Measurements from ENCODE around the gene CNKSR2.

Gene CNKSR2

GRCh38 chrX:21638311-21638710 is 264.1 kb downstream of the CNKSR2 start:
- no peak overlapping the region for H2AFZ ChIP-seq (ENCODE audit: low read depth, low read length, severe bottlenecking)
- H4K20me1 ChIP-seq (ENCODE audit: low read depth, low read length), result no peaks in the 10 kb centered on the region
- no peaks in the 10 kb centered on the region for H3F3A ChIP-seq (ENCODE audit: insufficient read depth)
- no peak overlapping the region for H3K27ac ChIP-seq (ENCODE audit: low read depth, low read length)
- no peaks in the 10 kb centered on the region for H3K27me3 ChIP-seq (ENCODE audit: low read length)
- H3K9me3 ChIP-seq (ENCODE audit: insufficient read depth, low read length), result no peaks in the 10 kb centered on the region
- no peaks in the 10 kb centered on the region for H3K36me3 ChIP-seq (ENCODE audit: low read length)
- H3K79me2 ChIP-seq (ENCODE audit: insufficient read depth, low read length), result no peaks in the 10 kb centered on the region
- TF ChIP-seq CTCF (IDR thresholded peaks at IDR 0.05; ENCODE audit: insufficient read depth, low read length, poor library complexity, severe bottlenecking) (no peak), EZH2phosphoT487 (conservative IDR thresholded peaks at IDR 0.05; ENCODE audit: low read length) (no peak)
- no peaks in the 10 kb centered on the region for H3K9me2 ChIP-seq (replicated peaks; ENCODE audit: insufficient read depth, low read length)
- H3K4me3 ChIP-seq (ENCODE audit: insufficient read depth, low read length, poor library complexity, severe bottlenecking), result no peak overlapping the region
- H3K4me2 ChIP-seq (ENCODE audit: low read depth, low read length, poor library complexity, severe bottlenecking), result no peak overlapping the region
- no peak overlapping the region for H3K9ac ChIP-seq (ENCODE audit: low read length)

- Histone ChIP-seq H3K4me2 (ENCODE audit: low read depth, low read length, poor library complexity, severe bottlenecking) (no peak overlapping the region), H3K9me2 (replicated peaks; ENCODE audit: insufficient read depth, low read length) (no peaks in the 10 kb centered on the region), H3K9ac (ENCODE audit: low read length) (no peak overlapping the region), H3K79me2 (ENCODE audit: insufficient read depth, low read length) (no peaks in the 10 kb centered on the region), H3K36me3 (ENCODE audit: low read length) (no peaks in the 10 kb centered on the region), H3K4me3 (ENCODE audit: insufficient read depth, low read length, poor library complexity, severe bottlenecking) (no peak overlapping the region), H3F3A (ENCODE audit: insufficient read depth) (no peaks in the 10 kb centered on the region), H2AFZ (ENCODE audit: low read depth, low read length, severe bottlenecking) (no peak overlapping the region), H4K20me1 (ENCODE audit: low read depth, low read length) (no peaks in the 10 kb centered on the region), H3K9me3 (ENCODE audit: insufficient read depth, low read length) (no peaks in the 10 kb centered on the region), H3K27me3 (ENCODE audit: low read length) (no peaks in the 10 kb centered on the region), H3K27ac (ENCODE audit: low read depth, low read length) (no peak overlapping the region)
- no peak for TF ChIP-seq CTCF (IDR thresholded peaks at IDR 0.05; ENCODE audit: insufficient read depth, low read length, poor library complexity, severe bottlenecking)
- no peak for TF ChIP-seq EZH2phosphoT487 (conservative IDR thresholded peaks at IDR 0.05; ENCODE audit: low read length)
Measured at GRCh38 chrX:21639775-21640174, 265.6 kb downstream of the CNKSR2 start.

GRCh38 chrX:21645431-21645830 is 271.2 kb downstream of the CNKSR2 start:
- Histone ChIP-seq H3K27ac (ENCODE audit: low read depth, low read length) (no peak overlapping the region), H3K9me3 (ENCODE audit: insufficient read depth, low read length) (no peaks in the 10 kb centered on the region), H3K4me3 (ENCODE audit: insufficient read depth, low read length, poor library complexity, severe bottlenecking) (no peak overlapping the region), H3K9me2 (replicated peaks; ENCODE audit: insufficient read depth, low read length) (no peaks in the 10 kb centered on the region), H3K36me3 (ENCODE audit: low read length) (no peaks in the 10 kb centered on the region), H2AFZ (ENCODE audit: low read depth, low read length, severe bottlenecking) (no peak overlapping the region), H4K20me1 (ENCODE audit: low read depth, low read length) (no peaks in the 10 kb centered on the region), H3F3A (ENCODE audit: insufficient read depth) (no peaks in the 10 kb centered on the region), H3K27me3 (ENCODE audit: low read length) (no peaks in the 10 kb centered on the region), H3K79me2 (ENCODE audit: insufficient read depth, low read length) (no peaks in the 10 kb centered on the region), H3K4me2 (ENCODE audit: low read depth, low read length, poor library complexity, severe bottlenecking) (no peak overlapping the region), H3K9ac (ENCODE audit: low read length) (no peak overlapping the region)
- TF ChIP-seq CTCF (IDR thresholded peaks at IDR 0.05; ENCODE audit: insufficient read depth, low read length, poor library complexity, severe bottlenecking) (no peak), EZH2phosphoT487 (conservative IDR thresholded peaks at IDR 0.05; ENCODE audit: low read length) (no peak)

All from SU-DHL-6 (cell line).